Measurements from ENCODE around the gene CNKSR1.

CNKSR1 gene

GRCh38 chr1:26234644-26235370 is 57.5 kb downstream of the CNKSR1 start:
- no peak for DNase-seq

- no peak for DNase-seq
These were observed 60.1 kb downstream of the CNKSR1 start for GRCh38 chr1:26237230-26237966.
